A673 (cell line): ENCODE measurements around the gene FAS.

Experiments used
- CTCF ChIP-seq: fragments of 300-800, 200-600 bp; sonication (generic); conservative IDR thresholded peaks from 2 replicates; pipeline ENCODE4 v1.5.1; 2017; ENCODE audit warnings: low read depth, mild to moderate bottlenecking, antibody characterized with exemption, low read length, moderate library complexity, mixed read lengths
- EZH2 ChIP-seq: fragments of 200-600 bp; sonication (generic); IDR thresholded peaks from 2 replicates; pipeline ENCODE4 v1.6.1; 2017; ENCODE audit warnings: borderline replicate concordance, low read depth, mild to moderate bottlenecking, mixed read lengths, antibody characterized with exemption, low read length; ENCODE audit not compliant: poor library complexity, severe bottlenecking

GRCh38 chr10:88989423-88989822 lies 1.2 kb upstream of the FAS start:
- TF ChIP-seq CTCF = no peak
- no peak for TF ChIP-seq EZH2
